Hepatocyte (in vitro differentiated cells): ENCODE measurements around the gene TM4SF20. TPM values are rescaled to one million over a fixed set of nuclear protein-coding genes. Genes with fewer than 3 reads are reported as not detected.

Experiments
- DNase-seq: peaks from one replicate; pipeline ENCODE4 v3.0.0-alpha.2; 2016; ENCODE audit warnings: low spot score
- H2AFZ ChIP-seq: fragments of 200-600 bp; sonication (generic); 2 replicates; pipeline ENCODE4 v1.6.0; 2016; ENCODE audit warnings: antibody characterized with exemption, mild to moderate bottlenecking
- H3K27ac ChIP-seq: fragments of 200-600 bp; sonication (generic); 2 replicates; pipeline ENCODE4 v1.5.1; 2016; ENCODE audit warnings: mild to moderate bottlenecking
- H3K27me3 ChIP-seq: fragments of 200-600 bp; sonication (generic); 2 replicates; pipeline ENCODE4 v1.6.1; 2016
- H3K36me3 ChIP-seq: fragments of 200-600 bp; sonication (generic); replicated peaks from 2 replicates; pipeline ENCODE4 v1.5.1; 2016; ENCODE audit warnings: low read depth; ENCODE audit not compliant: insufficient read depth
- H3K4me1 ChIP-seq: fragments of 200-600 bp; sonication (generic); 2 replicates; pipeline ENCODE4 v1.5.1; 2016; ENCODE audit warnings: mild to moderate bottlenecking, moderate library complexity; ENCODE audit not compliant: insufficient read depth
- H3K4me2 ChIP-seq: fragments of 200-600 bp; sonication (generic); 2 replicates; pipeline ENCODE4 v1.6.0; 2016
- H3K4me3 ChIP-seq: fragments of 200-600 bp; sonication (generic); 2 replicates; pipeline ENCODE4 v1.5.1; 2016; ENCODE audit warnings: mild to moderate bottlenecking
- H3K79me2 ChIP-seq: fragments of 200-600 bp; sonication (generic); 2 replicates; pipeline ENCODE4 v1.6.0; 2017; ENCODE audit warnings: mild to moderate bottlenecking
- H3K9me2 ChIP-seq: fragments of 200-600 bp; sonication (generic); replicated peaks from 2 replicates; pipeline ENCODE4 v1.6.0; 2017; ENCODE audit warnings: mild to moderate bottlenecking; ENCODE audit not compliant: insufficient read depth
- H3K9me3 ChIP-seq: fragments of 200-600 bp; sonication (generic); 2 replicates; pipeline ENCODE4 v1.5.1; 2016; ENCODE audit warnings: low read depth, mild to moderate bottlenecking
- H4K20me1 ChIP-seq: fragments of 200-600 bp; sonication (generic); 2 replicates; pipeline ENCODE4 v1.6.0; 2016; ENCODE audit warnings: mild to moderate bottlenecking; ENCODE audit not compliant: insufficient read depth, poor library complexity, severe bottlenecking
- EZH2 ChIP-seq: fragments of 200-600 bp; sonication (generic); IDR thresholded peaks from 2 replicates; pipeline ENCODE4 v1.6.1; 2016; ENCODE audit warnings: antibody characterized with exemption, mild to moderate bottlenecking, borderline replicate concordance
- EZH2phosphoT487 ChIP-seq: fragments of 200-600 bp; sonication (generic); IDR thresholded peaks from one replicate; pipeline ENCODE4 v1.6.1; 2018; ENCODE audit warnings: antibody characterized with exemption, mild to moderate bottlenecking, low read depth, moderate library complexity; ENCODE audit not compliant: unreplicated experiment, severe bottlenecking
- WGBS: methylation state at CpG from one replicate; pipeline ENCODE4 v1.1.6; 2016; ENCODE audit warnings: low lambda C conversion rate; ENCODE audit errors: missing lambda C conversion rate; 5-methylcytosine and 5-hydroxymethylcytosine counted together
- polyA plus RNA-seq: library from polyadenylated mRNA; unstranded; fragments of >200 nt; fragmentation: Nextera tagmentation; extraction: Ambion mirVana; gene quantifications from 2 replicates; pipeline ENCODE4 v1.2.1, GENCODE V29; 2016
- total RNA-seq: library from RNA; depleted of rRNA; stranded (reverse); fragments of >200 nt; gene quantifications from 2 replicates; pipeline ENCODE4 v1.2.3, GENCODE V29; 2014
- TF ChIP-seq, protein P1 (sequence below): fragments of 200-600 bp; sonication (generic); IDR thresholded peaks from 2 replicates; pipeline ENCODE4 v1.5.1; 2016; ENCODE audit warnings: antibody characterized with exemption, mild to moderate bottlenecking; ENCODE audit not compliant: poor library complexity

The TM4SF20 gene
- total and polyA plus RNA-seq, 2 experiments from 2014 or later: 14.2 to 46.6 TPM

- Histone ChIP-seq H3K4me1 (peaks cover 17% of the 10 kb centered on the region), H3K27me3 (no peaks in the 10 kb centered on the region), H3K9me3 (no peaks in the 10 kb centered on the region), H3K36me3 (no peaks in the 10 kb centered on the region), H3K79me2 (no peaks in the 10 kb centered on the region), H3K4me3 (no peak overlapping the region), H2AFZ (no peak overlapping the region), H3K9me2 (no peaks in the 10 kb centered on the region), H4K20me1 (no peaks in the 10 kb centered on the region), H3K27ac (peak overlapping the region; percentile 90), H3K4me2 (no peak overlapping the region)
- TF ChIP-seq, protein P1, sequence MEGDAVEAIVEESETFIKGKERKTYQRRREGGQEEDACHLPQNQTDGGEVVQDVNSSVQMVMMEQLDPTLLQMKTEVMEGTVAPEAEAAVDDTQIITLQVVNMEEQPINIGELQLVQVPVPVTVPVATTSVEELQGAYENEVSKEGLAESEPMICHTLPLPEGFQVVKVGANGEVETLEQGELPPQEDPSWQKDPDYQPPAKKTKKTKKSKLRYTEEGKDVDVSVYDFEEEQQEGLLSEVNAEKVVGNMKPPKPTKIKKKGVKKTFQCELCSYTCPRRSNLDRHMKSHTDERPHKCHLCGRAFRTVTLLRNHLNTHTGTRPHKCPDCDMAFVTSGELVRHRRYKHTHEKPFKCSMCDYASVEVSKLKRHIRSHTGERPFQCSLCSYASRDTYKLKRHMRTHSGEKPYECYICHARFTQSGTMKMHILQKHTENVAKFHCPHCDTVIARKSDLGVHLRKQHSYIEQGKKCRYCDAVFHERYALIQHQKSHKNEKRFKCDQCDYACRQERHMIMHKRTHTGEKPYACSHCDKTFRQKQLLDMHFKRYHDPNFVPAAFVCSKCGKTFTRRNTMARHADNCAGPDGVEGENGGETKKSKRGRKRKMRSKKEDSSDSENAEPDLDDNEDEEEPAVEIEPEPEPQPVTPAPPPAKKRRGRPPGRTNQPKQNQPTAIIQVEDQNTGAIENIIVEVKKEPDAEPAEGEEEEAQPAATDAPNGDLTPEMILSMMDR: no peak
- TF ChIP-seq EZH2phosphoT487: no peak
- TF ChIP-seq EZH2: no peak
- DNase-seq: no peak
Measured at GRCh38 chr2:227402321-227402720, 23.2 kb upstream of the TM4SF20 start.

- no peak overlapping the region for H2AFZ ChIP-seq
- H3K27me3 ChIP-seq: no peaks in the 10 kb centered on the region
- H3K9me2 ChIP-seq: no peaks in the 10 kb centered on the region
- H3K4me3 ChIP-seq: no peak overlapping the region
- H3K4me1 ChIP-seq: peaks cover 11% of the 10 kb centered on the region
- no peaks in the 10 kb centered on the region for H3K36me3 ChIP-seq
- TF ChIP-seq, protein P1: no peak
- no peak for TF ChIP-seq EZH2
- TF ChIP-seq EZH2phosphoT487: no peak
- H3K9me3 ChIP-seq: no peaks in the 10 kb centered on the region
- DNase-seq: peak; percentile 34
- peak overlapping the region; percentile 90 for H3K27ac ChIP-seq
- H3K4me2 ChIP-seq: no peak overlapping the region
- H3K79me2 ChIP-seq: no peaks in the 10 kb centered on the region
- no peaks in the 10 kb centered on the region for H4K20me1 ChIP-seq
- WGBS: 67% methylated on average over 2 of the region's 2 CpGs
Measured at GRCh38 chr2:227401550-227401949, 22.4 kb upstream of the TM4SF20 start.

- H3K9me2 ChIP-seq: no peaks in the 10 kb centered on the region
- no peaks in the 10 kb centered on the region for H4K20me1 ChIP-seq
- H3K27me3 ChIP-seq: no peaks in the 10 kb centered on the region
- peaks cover 8% of the 10 kb centered on the region for H3K4me1 ChIP-seq
- no peaks in the 10 kb centered on the region for H3K79me2 ChIP-seq
- H3K36me3 ChIP-seq: no peaks in the 10 kb centered on the region
- H3K9me3 ChIP-seq: no peaks in the 10 kb centered on the region
- no peak for DNase-seq
- WGBS: 78% methylated on average over 4 of the region's 4 CpGs
- H2AFZ ChIP-seq: no peak overlapping the region
- peak overlapping the region; percentile 90 for H3K27ac ChIP-seq
- H3K4me3 ChIP-seq: no peak overlapping the region
- no peak overlapping the region for H3K4me2 ChIP-seq
- no peak for TF ChIP-seq EZH2phosphoT487
- TF ChIP-seq, protein P1: no peak
- no peak for TF ChIP-seq EZH2
Measured at GRCh38 chr2:227398684-227399670, 19.9 kb upstream of the TM4SF20 start.
